Choroid plexus epithelial cell (primary cell): ENCODE measurements around the gene EEFSEC.

Experiments used
- DNase-seq: peaks from one replicate; pipeline ENCODE4 v3.0.0-alpha.2; 2010; ENCODE audit warnings: low read depth
- H3K4me3 ChIP-seq: 2 replicates; pipeline ENCODE4 v1.5.1; 2011; ENCODE audit warnings: low read depth, mild to moderate bottlenecking, control low read depth, low read length, moderate library complexity
- TF ChIP-seq, protein P1 (sequence below): conservative IDR thresholded peaks from 2 replicates; pipeline ENCODE4 v1.5.1; 2011; ENCODE audit warnings: low read depth, mild to moderate bottlenecking, control low read depth, inconsistent platforms, low read length, moderate library complexity

The EEFSEC gene

DNA sequence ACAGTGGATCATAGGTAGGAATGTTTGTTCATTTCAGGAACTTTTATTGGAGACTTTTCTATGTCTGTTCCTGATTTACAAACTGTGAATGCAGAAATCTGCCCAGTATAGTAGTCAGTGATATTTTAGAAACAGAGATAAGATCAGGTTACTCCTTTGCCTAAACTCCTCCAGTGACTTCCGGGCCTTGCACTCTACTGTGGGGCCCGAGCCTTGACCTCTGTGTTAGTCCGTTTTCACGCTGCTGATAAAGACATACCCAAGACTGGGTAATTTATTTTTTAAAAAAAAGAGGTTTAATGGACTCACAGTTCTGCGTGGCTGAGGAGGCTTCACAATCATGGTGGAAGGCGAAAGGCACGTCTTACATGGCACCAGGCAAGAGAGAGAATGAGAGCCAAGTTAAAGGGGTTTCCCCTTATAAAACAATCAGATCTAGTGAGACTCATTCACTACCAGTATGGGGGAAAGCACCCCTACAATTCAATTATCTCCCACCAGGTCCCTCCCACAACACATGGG, 186.3 kb downstream of the EEFSEC start:
- H3K4me3 ChIP-seq: no peak overlapping the region
- DNase-seq: no peak
- TF ChIP-seq, protein P1, sequence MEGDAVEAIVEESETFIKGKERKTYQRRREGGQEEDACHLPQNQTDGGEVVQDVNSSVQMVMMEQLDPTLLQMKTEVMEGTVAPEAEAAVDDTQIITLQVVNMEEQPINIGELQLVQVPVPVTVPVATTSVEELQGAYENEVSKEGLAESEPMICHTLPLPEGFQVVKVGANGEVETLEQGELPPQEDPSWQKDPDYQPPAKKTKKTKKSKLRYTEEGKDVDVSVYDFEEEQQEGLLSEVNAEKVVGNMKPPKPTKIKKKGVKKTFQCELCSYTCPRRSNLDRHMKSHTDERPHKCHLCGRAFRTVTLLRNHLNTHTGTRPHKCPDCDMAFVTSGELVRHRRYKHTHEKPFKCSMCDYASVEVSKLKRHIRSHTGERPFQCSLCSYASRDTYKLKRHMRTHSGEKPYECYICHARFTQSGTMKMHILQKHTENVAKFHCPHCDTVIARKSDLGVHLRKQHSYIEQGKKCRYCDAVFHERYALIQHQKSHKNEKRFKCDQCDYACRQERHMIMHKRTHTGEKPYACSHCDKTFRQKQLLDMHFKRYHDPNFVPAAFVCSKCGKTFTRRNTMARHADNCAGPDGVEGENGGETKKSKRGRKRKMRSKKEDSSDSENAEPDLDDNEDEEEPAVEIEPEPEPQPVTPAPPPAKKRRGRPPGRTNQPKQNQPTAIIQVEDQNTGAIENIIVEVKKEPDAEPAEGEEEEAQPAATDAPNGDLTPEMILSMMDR: no peak

DNA sequence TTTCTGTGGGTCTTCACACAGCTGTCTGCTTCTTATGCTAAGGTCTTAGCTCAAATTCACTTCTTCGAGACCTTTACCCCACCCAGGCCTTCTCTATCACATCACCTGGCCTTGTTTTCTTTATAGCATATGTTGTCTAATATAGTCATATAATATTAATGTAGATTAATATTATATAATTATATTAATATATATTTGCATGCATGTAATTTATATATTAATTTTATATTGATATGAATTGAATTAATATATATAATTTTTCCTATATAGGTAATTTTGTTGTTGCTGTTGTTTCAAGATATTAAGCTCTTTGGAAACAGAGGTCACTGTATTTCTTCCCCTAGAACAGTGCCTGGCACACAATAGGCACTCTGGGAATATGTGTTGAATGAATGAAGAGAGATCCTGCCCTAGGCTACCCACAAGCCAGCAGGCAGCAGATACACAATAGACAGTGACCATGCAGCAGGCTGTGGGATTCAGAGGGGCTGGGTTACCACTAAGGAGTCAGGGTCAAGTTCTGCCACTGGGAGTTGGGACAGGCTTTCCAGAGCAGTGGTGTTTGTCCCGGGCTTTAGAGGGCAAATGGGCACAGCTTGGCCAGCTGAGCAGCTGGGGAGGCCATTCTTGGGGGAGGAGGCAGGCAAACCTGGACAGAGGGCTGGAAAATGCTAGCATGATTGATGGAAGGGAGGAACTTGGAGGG, 187.1 kb downstream of the EEFSEC start:
- DNase-seq: no peak
- no peak overlapping the region for H3K4me3 ChIP-seq
- TF ChIP-seq, protein P1: no peak

DNA sequence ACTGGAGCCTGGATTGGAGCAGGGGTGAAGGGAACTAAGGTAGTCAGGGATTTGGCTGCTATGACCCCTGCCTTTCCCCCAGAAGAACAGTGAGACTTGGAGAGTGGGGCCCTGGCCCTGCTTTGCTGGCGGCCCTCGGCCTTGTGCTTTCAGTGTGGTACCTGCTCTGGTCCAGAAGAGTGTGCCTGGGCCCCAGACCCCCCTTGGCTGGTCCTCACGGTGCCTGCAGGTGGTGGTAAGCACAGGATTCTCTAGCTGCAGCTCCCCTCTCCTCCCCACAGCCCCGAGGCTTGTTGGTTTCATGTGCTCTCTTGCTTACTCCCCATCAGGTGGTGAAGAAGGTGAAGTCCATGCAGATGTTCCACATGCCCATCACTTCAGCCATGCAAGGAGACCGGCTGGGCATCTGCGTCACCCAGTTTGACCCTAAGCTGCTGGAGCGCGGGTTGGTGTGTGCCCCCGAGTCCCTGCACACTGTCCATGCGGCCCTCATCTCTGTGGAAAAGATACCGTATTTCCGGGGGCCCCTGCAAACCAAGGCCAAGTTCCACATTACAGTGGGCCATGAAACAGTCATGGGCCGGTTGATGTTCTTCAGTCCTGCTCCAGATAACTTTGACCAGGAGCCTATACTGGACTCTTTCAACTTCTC, 187.7 kb downstream of the EEFSEC start:
- no peak overlapping the region for H3K4me3 ChIP-seq
- TF ChIP-seq, protein P1: no peak
- no peak for DNase-seq

DNA sequence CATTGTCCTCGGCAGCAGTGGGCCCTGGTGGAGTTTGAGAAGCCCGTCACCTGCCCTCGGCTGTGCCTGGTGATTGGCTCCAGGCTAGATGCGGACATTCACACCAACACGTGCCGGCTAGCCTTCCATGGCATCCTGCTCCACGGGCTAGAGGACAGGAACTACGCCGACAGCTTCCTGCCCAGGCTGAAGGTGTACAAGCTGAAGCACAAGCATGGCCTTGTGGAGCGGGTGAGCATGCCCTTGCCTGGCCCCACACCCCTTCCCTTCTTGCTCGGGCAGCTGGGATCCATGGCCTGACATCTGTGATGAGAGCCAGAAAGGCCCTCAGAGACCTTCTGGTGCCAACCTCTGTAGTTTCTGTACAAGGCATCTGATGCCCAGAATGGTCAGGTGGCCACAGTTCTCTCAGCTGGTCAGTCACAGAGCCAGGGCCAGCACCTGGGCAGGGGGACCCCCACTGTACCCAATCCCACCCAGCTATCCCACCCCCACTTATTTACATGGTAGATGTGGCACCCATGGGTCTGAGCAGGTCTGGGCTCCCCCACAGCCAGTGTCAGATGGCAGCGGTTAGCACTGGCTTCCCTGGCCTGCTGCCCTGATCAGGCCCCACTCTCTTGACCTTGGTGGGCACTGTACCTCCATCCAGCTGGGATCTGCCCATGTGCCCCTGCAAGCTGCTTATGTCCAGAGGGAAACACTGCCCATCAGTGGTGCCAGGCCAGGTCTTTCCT, 188.5 kb downstream of the EEFSEC start:
- no peak overlapping the region for H3K4me3 ChIP-seq
- TF ChIP-seq, protein P1: no peak
- no peak for DNase-seq

DNA sequence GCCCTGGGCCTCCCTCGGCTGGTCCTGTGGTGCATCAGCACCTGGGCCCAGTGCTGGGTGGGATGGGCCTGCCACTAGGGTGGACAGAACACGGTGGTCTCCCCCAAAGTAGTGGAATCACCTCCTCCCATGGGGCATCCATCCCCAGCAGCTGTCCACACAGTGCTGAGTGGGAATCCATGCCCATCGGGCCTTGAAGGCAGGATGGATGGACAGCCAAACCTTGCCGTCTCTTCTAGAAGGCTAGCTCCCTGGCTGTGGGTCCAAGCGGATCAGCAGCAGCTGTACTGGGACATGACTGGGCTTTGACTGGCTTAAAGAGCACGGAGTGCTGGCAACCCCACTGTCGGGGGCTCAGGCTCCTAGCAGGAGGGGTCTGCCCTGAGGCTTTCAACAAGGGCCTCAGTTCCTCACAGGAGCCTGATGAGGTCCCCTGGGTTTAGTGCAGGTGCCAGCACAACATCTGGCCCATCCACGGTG, 189.5 kb downstream of the EEFSEC start:
- TF ChIP-seq, protein P1: no peak
- no peak overlapping the region for H3K4me3 ChIP-seq
- DNase-seq: no peak

DNA sequence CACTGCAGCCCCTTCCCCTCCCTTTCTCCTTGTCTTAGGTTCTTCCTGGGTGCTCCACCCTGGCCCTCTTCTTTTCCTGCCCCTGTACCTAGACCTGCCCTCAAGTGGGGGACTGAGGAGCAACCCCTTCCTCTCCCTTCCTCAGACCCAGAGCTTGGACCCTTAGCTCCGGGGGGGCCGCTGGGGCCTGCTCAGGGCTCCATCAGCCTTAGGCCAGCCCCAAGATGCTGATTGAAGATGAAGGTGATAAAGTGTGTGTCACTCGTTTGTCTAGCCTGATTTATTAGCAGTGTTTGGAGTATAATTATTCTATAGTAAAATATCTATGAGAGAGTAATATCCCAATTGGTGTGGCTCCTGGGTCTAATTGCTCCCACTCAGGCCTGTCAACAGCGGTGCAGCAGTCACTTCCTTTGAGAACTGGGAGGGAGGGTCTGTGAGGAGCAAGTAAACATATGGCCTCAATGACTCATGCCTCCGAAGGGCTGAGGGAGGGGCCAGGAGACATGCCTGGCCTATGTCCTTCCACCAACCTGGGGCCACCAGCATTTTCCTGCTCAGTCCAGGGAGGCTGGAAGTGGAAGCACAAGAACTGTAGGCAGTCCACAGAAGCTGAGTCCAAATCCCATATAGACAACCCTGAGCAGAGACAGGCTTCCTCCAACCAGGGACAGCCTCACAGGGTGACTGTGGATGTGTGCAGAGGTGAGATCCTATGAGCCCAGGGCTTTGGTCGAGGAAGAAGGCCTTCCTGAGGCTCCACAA, 190.2 kb downstream of the EEFSEC start:
- H3K4me3 ChIP-seq: no peak overlapping the region
- DNase-seq: peak; percentile 50
- TF ChIP-seq, protein P1: no peak
